Immature natural killer cell (primary cell): Measurements from ENCODE around the gene SLC2A2. TPM values are rescaled to one million over a fixed set of nuclear protein-coding genes. Genes with fewer than 3 reads are reported as not detected.

Source experiments
- DNase-seq, 3 donors: peaks; one replicate each; pipeline ENCODE4 v3.0.0; 2022; ENCODE audit warnings: mixed read lengths in 1 of 3
- H3K27ac Mint-ChIP-seq, 6 donors: one replicate each; pipeline ENCODE4 v1.8.0; 2020; ENCODE audit warnings: mixed read lengths in 6 of 6, mild to moderate bottlenecking in 5 of 6, inconsistent platforms in 4 of 6, moderate library complexity in 3 of 6
- H3K27me3 Mint-ChIP-seq, 3 donors: one replicate each; pipeline ENCODE4 v1.8.0; 2020 to 2021; ENCODE audit warnings: low read depth in 3 of 3, mild to moderate bottlenecking in 3 of 3, mixed read lengths in 3 of 3, moderate library complexity in 3 of 3, inconsistent platforms in 1 of 3
- H3K36me3 Mint-ChIP-seq, 3 donors: one replicate each; pipeline ENCODE4 v1.8.0; 2020; ENCODE audit warnings: mixed read lengths in 3 of 3, inconsistent platforms in 2 of 3, mild to moderate bottlenecking in 2 of 3
- H3K4me1 Mint-ChIP-seq, 2 donors: one replicate each; pipeline ENCODE4 v1.8.0; 2020; ENCODE audit warnings: inconsistent platforms in 2 of 2, mild to moderate bottlenecking in 2 of 2, mixed read lengths in 2 of 2, moderate library complexity in 1 of 2
- H3K4me3 Mint-ChIP-seq, 5 donors: one replicate each; pipeline ENCODE4 v1.8.0; 2020; ENCODE audit warnings: mild to moderate bottlenecking in 5 of 5, mixed read lengths in 5 of 5, inconsistent platforms in 3 of 5, moderate library complexity in 3 of 5
- H3K9me3 Mint-ChIP-seq, 6 donors: one replicate each; pipeline ENCODE4 v1.8.0; 2020; ENCODE audit warnings: mild to moderate bottlenecking in 6 of 6, mixed read lengths in 6 of 6, inconsistent platforms in 4 of 6, moderate library complexity in 3 of 6
- polyA plus RNA-seq, 3 donors: library from polyadenylated mRNA; unstranded; fragments of 300-500 nt; fragmentation: Illumina TruSeq; gene quantifications; one replicate each; pipeline ENCODE4 v1.2.3, GENCODE V29; 2021

SLC2A2 gene
- polyA plus RNA-seq, 3 donors from 2014 or later: not detected

DNA sequence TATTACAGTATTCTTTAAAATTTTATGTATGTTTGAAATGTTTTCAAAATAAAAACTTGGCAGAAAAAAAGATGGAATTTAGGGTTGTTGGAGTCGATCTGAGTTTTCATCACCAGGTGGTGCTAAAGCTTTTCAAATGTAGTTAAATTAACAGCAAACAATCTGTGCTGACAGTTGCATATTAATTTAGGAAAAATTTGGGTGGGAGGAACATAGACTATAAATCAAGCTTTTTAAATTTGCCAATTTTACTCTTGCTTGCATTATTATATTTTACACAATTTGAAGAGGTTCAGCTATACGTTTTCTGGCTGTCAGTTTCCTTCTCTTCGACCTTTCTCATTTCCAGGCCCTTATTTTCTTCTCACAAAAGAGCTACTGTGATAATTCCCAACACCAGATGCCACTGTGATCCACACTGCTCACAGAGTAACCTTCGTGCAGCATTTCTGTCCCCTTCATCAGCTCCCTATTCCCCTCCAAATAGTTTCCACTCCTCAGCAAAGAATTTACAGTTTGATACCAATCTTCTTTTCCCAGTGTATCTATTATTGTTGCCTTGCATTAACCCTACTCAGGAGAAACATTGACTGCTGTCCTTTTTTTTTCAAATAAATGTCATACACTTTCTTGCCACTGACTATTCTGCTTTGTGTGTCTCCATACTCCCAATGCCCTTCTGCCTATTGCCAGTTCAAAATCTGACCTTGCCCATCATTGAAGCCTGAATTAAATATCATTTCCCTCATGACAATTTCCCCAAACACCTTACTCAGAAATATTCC lies 64.7 kb downstream of the SLC2A2 start:
- no peak overlapping the region for H3K27ac Mint-ChIP-seq
- DNase-seq: peak in 2 of 3 donors; percentile 14 to 16
- no peaks in the 10 kb centered on the region for H3K4me1 Mint-ChIP-seq

DNA sequence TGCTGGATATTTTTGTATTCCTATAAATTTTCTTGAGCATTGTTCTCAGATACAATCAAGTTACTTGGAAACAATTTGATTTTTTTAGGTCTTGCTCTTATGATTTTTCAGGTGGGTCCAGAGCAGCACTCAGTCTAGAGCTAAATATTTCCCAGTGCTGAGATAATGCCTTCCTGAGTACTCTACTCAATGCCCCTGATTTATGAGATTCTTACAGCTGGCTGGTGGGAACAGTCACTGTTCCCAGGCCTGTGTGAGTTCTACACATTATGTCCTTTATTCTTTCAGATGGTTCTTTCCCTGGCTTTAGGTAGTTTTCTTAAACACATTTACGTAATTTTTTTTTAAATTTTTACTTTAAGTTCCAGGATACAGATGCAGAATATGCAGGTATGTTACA lies 67.1 kb downstream of the SLC2A2 start:
- Mint-ChIP-seq H3K27me3 (peaks cover 3 to 5% (median 3%) of the 10 kb centered on the region in 3 donors), H3K36me3 (no peaks in the 10 kb centered on the region), H3K4me3 (no peak overlapping the region), H3K4me1 (no peaks in the 10 kb centered on the region), H3K27ac (no peak overlapping the region), H3K9me3 (no peaks in the 10 kb centered on the region)
- no peak for DNase-seq

More for the DNA sequence above, 64.7 kb downstream of the SLC2A2 start:
- Mint-ChIP-seq H3K36me3 (no peaks in the 10 kb centered on the region), H3K27me3 (peaks cover 0 to 3% (median 0%) of the 10 kb centered on the region in 3 donors), H3K4me3 (no peak overlapping the region), H3K9me3 (no peaks in the 10 kb centered on the region)

DNA sequence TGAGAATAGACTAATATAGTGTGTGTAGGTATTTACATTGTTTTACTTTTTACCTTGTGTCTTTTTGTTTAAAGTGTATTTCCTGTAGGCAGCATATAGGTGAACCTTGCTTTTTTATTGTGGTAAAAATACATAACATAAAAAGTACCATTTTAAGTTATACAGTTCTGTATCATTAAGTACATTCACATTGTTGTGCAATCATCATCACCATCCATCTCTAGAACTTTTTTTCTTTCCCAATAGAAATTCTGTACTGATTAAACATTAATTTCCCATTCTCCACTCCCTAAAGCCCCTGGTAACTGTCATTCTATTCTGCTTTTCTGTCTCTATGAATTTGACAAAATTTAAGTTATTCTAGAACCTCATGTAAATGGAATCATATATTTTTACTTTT lies 69.9 kb downstream of the SLC2A2 start:
- Mint-ChIP-seq H3K4me3 (no peak overlapping the region), H3K9me3 (no peaks in the 10 kb centered on the region), H3K36me3 (no peaks in the 10 kb centered on the region), H3K4me1 (no peaks in the 10 kb centered on the region), H3K27me3 (peaks cover 3 to 5% (median 4%) of the 10 kb centered on the region in 3 donors), H3K27ac (no peak overlapping the region)
- DNase-seq: no peak

DNA sequence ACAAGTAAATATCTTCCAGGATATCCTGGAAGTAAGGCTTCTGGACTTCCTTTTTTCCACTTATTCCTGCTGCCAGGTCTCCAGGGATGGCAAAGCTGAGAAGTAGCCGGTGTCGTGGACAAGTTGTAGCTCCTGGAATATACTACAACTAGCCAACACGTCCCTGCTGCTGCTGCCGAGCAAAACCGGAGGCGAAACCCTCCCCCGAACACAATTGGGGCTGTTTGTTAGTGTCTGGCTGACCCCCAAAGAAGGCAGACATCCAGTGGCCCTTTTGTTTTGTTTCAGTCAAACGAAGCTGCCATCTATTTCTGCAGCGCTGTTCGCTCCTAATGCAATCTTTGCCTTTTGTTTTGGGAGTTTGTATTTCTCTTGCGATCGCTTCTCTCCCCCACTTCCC lies 72.8 kb downstream of the SLC2A2 start:
- H3K27ac Mint-ChIP-seq: no peak overlapping the region
- no peaks in the 10 kb centered on the region for H3K9me3 Mint-ChIP-seq

DNA sequence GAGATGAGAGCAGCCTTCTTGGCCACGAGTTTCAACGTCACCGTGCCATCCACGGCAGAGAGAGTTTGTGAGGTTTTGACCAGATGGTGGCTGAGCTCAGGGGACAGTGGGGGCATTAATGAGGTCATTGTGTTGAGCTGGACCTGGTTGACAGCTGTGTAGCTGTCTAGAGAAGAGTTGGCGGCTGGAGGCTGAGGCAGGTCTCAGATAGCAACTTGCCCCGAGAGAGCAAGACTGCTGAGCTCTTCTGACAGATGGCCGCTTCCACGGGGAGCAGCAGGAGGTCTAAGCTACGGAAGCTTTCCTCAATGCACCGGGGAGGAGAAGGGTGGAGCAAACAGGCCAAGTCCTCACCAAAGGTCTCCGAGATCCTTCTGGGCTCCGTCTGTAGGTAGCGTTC lies 73.3 kb downstream of the SLC2A2 start:
- H3K27me3 Mint-ChIP-seq: peaks cover 3 to 9% (median 5%) of the 10 kb centered on the region in 3 donors
- no peaks in the 10 kb centered on the region for H3K9me3 Mint-ChIP-seq
- no peaks in the 10 kb centered on the region for H3K4me1 Mint-ChIP-seq
- H3K27ac Mint-ChIP-seq: no peak overlapping the region
- no peak overlapping the region for H3K4me3 Mint-ChIP-seq
- H3K36me3 Mint-ChIP-seq: no peaks in the 10 kb centered on the region
- DNase-seq: no peak

More for the DNA sequence above, 72.8 kb downstream of the SLC2A2 start:
- DNase-seq: no peak
- H3K27me3 Mint-ChIP-seq: peaks cover 4 to 8% (median 5%) of the 10 kb centered on the region in 3 donors
- H3K36me3 Mint-ChIP-seq: no peaks in the 10 kb centered on the region
- H3K4me3 Mint-ChIP-seq: no peak overlapping the region
- H3K4me1 Mint-ChIP-seq: no peaks in the 10 kb centered on the region

DNA sequence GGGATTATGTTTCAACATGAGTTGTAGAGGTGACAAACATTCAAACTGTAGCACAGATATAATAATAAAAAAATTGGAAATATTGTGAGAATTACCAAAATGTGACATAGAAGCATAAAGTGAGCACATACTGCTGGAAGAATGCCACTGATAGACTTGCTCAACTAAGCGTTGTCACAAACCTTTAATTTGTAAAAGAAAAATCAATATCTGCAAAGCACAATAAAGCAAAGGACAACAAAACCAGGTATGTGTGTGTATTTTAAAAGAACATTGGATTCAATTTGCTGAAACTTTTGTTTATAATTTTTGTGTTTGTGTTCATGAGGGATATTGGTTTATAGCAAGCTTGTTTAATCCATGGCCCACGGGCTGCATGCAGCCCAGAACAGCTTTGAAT lies 77.3 kb downstream of the SLC2A2 start:
- Mint-ChIP-seq H3K27ac (no peak overlapping the region), H3K4me1 (no peaks in the 10 kb centered on the region), H3K27me3 (peaks cover 2 to 10% (median 7%) of the 10 kb centered on the region in 3 donors), H3K4me3 (no peak overlapping the region), H3K9me3 (peaks cover 0 to 2% (median 0%) of the 10 kb centered on the region in 6 donors), H3K36me3 (no peaks in the 10 kb centered on the region)
- DNase-seq: no peak

DNA sequence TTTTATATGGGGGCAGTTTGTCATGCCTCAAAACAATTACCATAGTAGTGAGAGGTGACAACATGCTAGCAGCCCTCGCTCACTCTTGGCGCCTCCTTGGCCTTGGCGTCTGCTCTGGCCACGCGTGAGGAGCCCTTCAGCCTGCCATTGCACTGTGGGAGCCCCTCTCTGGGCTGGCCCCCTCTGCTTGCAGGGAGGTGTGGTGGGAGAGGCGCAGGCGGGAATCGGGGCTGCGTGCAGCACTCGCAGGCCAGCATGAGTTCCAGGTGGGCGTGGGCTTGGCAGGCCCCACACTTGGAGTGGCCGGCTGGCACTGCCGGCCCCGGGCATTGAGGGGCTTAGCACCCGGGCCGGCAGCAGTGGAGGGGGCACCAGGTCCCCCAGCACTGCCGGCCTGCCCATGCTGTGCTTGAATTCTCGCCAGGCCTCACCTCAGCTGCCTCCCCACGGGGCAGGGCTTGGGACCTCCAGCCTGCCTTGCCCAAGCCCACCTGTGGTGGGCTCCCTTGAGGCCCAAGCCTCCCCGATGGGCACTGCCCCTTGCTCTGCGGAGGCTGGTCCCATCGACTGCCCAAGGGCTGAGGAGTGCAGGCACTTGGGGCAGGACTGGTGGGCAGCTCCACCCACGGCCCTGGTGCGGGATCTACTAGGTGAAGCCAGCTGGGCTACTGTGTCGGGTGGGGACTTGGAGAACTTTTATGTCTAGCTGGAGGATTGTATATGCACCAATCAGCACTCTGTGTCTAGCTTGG lies 79.3 kb downstream of the SLC2A2 start:
- DNase-seq: no peak
- H3K9me3 Mint-ChIP-seq: peaks cover 0 to 2% (median 0%) of the 10 kb centered on the region in 6 donors
- H3K27ac Mint-ChIP-seq: no peak overlapping the region
- H3K27me3 Mint-ChIP-seq: peaks cover 4 to 11% (median 7%) of the 10 kb centered on the region in 3 donors
- H3K4me1 Mint-ChIP-seq: no peaks in the 10 kb centered on the region
- H3K4me3 Mint-ChIP-seq: no peak overlapping the region
- no peaks in the 10 kb centered on the region for H3K36me3 Mint-ChIP-seq

Other genes with a start within 250 kb of the SLC2A2 start
- 10 to 100 TPM; 13.4 to 47.6 (median 39.0) TPM for gene RPL22L1, start 156.5 kb downstream of the SLC2A2 start, polyA plus RNA-seq
- gene EIF5A2, start 118.1 kb downstream of the SLC2A2 start, polyA plus RNA-seq: 10 to 100 TPM; 27.8 to 33.3 (median 33.3) TPM